NCI-H2196 (cell line): ENCODE results near the gene OPRL1.

Experiments
- DNase-seq: peaks from one replicate; lab custom pipeline; 2025; ENCODE audit not compliant: unreplicated experiment; lab: John Stamatoyannopoulos, UW

Gene OPRL1

DNA sequence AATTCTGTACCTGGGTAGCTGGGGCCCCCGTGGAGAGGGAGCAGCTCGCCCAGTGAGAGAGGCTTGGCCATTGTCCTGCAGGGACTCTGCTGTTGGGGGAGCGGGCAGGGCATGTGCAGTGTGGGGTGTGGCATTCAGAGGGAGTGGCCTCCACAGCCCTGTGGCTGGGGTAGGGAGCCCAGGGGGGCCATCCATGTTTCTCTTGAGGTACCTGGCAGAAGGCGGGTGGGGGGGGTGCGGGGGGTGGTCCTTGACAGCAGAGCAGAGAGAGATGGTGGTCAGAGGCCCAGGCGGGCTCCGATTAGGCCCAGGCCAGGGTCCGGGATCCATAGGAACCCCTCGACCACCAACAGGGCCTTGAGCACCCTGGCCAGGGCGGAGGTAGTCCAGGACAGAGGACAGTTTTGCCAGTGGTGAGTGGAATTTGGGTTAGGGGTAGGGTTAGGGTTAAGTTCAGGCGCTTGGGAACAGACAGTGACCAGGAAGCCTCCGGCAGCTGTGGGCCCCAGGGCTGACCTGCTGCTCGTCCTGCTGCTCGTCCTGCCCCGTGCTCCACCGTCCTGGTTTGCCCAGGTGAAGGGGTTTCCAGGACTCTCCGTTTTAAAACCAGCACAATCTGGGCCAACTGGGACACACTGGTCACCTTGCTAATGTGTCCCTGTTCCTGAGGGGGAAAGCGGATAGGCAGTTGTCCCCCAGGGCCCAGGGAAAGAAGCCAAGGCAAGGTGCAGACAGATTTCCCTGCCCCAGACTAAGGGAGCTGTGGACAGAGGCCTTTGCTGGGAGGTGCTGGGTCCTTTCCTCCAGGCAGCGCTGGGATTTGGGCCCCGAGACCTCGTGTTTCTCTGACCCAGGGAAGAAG, 59.5 kb downstream of the OPRL1 start:
- DNase-seq, result no peak

DNA sequence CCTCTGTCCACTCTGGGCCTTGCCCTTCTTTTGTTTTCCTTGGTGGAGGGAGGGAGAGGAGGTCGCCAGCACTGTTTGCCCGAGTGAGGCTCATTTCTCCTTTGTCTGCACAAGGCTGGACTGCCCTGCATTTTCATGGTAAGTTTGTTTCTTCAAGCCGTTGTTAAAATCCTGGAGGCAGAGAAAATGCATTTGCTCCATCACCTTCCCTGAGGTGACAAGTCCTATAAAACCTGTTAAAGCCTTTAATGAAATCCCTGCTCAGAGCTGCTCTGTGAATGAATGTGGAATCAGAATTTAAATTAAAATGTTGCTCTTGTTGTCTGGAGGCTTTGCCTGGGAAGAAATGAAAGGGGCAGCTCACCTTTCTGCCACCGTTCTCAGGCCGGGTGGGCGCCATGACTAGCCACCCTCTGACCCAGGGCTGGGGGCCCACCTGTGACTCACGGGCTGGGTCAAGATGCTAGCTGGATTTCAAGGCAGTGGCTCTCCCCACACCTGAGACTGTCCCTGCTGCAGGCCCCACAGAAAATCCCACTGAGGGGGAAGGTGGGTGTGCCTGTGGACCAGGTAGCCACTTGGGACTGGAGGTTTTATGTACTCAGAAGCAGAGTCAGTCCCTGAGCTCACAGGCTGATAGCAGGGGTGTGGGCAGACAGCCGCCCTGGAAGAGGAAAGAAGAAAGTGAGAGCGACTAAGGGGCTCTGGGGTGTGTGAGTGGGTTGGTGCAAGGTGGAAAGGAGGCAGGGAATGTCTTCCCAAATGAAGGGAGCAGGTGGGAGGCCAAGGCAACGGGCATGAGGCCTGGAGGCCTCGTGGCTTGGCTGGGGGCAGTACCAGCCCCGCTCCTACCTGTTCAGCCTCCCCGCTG, 60.4 kb downstream of the OPRL1 start:
- DNase-seq, result no peak

DNA sequence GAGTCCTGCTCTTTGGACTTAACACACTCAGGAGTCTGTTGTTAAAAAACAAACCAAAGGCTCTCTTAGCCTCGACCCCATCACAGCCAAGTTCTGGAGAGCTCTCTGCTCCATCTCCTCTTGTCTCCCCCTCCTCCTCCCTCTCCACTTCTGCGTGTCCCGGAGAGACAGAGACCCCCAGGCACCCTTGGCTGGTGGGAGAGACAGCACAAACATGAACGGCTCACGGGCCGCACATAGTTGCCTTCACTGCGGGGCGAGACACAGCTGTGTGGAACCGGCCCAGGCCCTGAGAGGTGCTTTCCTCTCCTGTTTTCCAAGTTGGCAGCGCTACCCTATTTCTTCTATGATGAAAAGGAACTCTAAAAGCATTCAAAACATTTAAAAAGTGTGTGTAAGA, 61.1 kb downstream of the OPRL1 start:
- no peak for DNase-seq

DNA sequence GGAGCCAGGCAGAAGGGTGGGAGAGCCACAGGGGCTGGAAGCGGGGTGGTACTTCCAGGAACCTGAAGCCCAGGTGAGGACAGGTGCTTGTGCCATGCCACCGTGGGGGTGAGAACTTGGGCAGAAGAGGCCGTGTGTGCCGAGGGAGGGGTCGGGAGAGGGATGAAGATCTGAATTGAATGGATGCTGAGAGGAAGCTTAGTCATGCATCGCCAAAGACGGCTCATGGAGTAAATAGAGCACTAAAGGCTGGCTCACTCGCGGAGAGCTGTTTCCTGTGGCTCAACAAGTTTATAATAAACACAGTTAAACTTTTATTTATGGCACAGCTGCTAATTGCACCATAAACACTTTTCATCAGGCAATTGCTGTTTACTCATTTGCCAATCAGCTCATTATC, 62.7 kb downstream of the OPRL1 start:
- DNase-seq, result peak; percentile 28

DNA sequence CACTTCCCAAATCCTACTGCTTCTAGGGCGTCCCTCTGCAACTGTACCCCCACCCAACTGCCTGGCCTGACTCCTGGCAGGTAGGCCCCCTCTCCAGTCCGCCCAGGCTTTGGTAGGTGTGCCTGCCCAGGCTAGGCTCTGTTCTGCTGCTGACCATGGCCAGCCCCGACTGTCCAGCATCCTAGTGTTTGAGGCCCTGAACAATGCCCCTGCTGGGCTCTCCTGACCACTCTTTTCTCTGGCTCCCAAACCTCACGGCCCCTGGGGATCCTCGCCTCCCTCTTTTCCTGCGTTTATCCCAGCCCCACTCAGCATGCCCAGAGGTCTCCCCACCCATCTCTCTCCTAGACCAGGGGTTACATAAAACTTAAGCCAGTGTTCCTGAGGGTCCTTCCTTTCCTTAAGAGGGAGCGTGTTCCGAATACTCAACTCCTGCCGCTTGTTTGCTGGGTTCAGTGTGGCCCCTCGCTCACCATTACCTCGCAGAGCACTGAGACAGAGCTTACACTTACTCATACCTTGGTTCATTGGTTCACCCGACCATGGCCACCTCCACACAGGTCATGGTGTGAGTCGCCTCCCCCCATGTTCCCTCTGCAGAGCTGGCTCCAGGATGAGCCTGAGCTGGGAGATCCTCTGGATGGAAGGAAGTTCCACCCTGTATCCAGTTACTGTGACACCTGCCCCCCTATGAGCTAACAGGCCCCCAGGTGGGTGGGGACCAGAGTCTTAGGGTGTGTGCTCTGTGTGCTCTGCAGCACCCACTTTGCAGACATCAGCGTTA, 63.3 kb downstream of the OPRL1 start:
- no peak for DNase-seq

DNA sequence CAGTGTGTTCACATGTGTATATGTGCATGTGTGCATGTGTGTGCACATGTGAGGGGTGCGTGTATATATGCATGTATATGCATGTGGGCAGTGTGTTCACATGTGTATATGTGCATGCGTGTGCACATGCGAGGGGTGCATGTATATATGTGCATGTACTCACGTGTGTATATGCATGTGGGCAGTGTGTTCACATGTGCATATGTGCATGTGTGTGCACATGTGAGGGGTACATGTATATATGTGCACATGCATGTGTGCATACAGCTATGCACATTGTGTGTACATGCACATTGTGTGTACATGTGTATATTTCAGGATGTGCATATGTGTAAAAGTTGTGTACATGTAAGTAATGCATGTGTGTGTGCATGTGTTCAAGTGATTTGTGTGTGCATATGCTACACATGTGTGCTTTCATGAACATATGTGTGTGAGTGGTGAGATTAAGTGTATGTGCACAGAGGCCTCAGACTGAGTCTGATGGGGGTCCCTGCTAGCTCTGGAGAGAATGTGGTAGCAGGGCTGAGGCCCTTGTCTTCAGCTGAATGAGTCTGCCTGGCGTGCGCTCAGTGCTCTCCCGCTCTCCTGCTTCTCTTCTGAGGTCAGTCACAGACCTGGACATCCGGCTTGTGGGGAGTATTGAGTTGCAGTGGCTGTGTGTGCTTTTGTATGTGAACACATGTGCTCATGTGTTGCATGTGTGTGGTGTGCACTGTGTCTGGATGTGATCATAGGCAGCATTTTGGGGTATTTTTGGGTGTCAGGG, 64.4 kb downstream of the OPRL1 start:
- no peak for DNase-seq

DNA sequence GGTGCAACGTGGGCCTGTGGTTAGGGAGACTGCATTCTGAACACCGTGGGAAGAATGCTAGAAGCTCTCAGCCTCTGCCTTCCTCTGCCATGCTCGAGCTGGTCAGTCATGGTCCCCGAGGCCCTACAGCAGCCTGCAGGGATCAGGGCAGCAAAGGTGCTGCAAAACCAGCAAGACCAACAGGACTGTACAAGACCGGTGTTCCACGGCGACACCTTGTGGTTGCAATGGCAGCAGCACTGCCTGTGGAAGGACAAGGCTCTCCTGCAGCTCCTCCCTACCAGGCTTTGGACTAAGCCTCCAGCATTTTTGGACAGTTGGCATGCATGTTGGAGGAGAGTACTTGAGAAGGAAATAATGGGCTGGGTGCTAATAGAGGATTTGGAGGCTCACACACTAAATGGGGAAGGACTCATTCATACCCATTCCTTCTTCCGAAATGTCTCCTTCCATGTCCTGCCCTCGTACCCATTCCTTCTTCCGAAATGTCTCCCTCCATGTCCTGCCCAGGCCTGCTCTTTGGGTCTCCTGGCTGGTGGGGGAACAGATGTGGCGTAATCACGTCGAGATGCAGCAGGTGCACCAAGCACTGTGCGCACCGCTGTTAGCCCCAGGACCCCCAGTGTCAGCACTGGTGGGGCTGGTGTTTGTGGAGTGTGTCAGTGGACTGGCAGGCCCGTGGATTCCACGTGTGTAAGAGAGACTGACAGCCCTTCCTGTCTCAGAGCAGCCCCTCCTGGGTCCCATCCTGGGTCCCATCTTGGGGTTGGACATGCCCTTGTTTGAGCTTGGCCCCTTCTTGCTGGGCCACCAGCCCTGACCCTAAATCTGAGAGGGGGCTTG, 65.8 kb downstream of the OPRL1 start:
- no peak for DNase-seq

DNA sequence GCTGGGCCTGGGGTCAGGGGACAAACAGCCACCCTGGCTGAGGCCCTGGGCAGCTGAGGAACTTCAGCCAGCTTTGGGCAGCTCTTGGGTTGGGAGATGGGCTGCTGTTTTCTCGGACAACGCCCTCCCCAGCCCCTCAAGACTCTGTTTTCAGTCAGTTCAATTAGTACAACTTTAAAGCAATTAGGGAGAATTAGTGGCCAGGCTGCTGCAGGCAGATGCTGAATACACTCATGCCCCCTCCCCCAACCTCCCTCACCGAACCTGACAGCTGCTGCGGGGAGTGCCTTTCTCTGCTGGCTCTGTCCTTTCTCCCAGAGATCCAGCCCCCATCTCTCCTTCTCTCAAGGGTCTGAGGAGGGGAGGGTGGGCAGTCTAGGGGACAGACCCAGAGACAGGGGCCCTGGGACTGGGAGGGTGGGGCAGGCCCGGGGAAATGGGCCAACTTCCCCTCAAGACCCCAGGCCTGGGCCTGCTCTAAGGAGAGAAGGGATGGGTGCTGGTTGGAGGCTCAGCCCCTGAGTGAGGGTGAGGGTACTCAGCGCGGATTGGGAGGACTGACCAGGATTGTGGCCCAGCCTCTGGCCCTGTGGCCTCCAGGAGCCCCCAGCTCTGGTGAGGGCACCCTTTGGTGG, 66.5 kb downstream of the OPRL1 start:
- DNase-seq, result no peak

DNA sequence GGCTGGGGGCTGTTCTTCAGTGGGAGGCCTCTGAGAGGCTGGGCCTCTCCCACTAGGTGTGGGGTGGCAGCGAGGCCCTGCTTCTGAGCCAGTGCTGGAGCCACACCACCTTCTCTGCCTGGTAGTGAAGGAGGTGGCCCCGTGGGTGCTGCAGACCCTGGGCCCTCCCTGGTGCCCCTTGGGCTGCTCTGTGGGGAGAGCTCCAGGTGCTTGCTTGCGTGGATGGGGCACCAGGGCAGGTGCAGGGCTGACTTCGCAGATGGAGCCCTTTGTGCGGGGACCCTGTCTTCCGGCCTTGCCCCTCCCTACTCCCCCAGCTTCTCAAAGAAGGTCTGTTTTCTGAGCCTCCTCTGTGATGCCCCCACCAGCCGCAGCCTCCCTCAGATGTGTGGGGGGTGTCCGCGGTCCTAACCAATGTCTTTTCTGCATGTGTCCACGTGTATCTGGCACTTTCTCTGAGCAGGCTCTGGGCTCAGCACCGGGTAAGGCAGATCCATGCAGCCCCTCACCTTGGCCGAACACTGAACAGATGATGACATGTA, 67.1 kb downstream of the OPRL1 start:
- DNase-seq, result no peak

DNA sequence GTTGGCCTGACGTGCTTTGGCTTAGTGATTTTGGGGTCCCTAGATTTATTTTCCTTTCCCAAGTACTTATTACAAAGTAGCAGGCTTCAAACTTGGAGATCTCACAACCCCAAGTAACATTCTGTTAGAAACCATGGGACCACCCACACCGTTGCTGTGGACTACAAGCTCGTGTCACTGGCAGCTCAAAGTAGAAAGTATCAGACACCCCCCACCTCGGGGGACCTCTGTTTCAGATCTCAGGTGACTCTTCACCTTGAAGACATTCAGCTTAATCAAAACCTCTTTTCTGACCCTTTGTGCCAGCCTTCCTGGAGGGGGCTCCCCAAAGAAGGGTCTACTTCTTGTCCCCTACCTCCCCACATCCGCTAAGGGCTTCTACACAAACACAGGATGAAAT, 68.7 kb downstream of the OPRL1 start:
- DNase-seq, result no peak

DNA sequence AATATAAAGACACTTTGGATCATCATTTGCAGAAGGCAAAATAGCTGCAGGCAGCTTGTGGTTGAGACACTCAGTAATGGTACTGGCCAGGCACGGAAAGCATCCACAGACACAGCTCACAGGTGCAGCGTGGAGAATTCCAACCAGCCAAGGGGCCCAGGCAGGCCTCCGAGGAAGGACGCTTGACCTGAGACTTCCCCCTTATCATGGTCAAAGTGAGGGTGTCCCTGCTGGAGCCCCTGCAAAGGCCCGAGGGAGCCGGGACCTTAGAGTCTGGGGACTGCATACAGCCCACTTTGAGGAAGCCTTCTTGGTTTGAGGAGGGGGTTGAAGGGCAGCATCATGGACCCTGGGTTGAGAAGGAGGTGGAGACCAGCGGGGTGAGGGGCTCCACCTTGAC, 69.3 kb downstream of the OPRL1 start:
- no peak for DNase-seq

DNA sequence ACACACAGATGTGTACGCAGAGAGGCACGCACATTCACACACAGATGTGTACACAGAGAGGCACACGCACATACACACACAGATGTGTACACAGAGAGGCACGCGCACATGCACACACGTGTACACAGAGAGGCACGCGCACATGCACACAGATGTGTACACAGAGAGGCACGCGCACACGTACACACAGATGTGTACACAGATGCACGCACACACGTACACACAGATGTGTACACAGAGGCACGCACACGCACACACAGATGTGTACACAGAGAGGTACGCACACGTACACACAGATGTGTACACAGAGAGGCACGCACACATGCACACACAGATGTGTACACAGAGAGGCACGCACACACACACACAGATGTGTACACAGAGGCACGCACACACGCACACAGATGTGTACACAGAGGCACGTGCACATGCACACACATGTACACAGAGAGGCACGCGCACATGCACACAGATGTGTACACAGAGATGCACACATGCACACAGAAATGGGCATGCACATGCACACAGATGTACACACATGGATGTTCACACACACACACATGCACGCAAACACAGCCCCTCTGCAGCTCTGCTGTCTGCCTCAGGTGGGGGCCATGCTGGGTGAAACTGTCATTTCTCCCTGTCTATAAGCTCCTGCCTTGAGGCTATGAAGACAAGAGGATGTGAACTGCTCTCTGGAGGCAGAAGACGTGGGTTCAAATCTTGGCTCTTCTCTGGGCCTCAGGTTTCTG, 70.1 kb downstream of the OPRL1 start:
- no peak for DNase-seq
